H1 (cell line): ENCODE results near the gene IGFBP6. TPM values are rescaled to one million over a fixed set of nuclear protein-coding genes. Genes with fewer than 3 reads are reported as not detected.

Experiments
- CTCF ChIA-PET: fragments of 300-600 bp; sonication (Branson Sonifier 250); formaldehyde crosslinking; loops from one replicate; lab custom pipeline; 2021; ENCODE audit not compliant: partially characterized antibody; lab: Charles Lee
- POLR2A ChIA-PET: fragments of 300-600 bp; sonication (Branson Sonifier 250); formaldehyde crosslinking; loops from one replicate; lab custom pipeline; 2021; ENCODE audit warnings: inconsistent platforms; ENCODE audit not compliant: partially characterized antibody; lab: Charles Lee
- DNase-seq, 2 experiments: peaks; one replicate each; pipeline versions ENCODE4 v3.0.0 to v3.0.0-alpha.2; 2010 to 2022; ENCODE audit warnings: low spot score in 2 of 2, low read depth in 1 of 2, mixed read lengths in 1 of 2
- FAIRE-seq: peaks from 2 replicates; lab custom pipeline; 2011; peaks lifted over from hg19 to GRCh38; lab: Jason Lieb, UNC
- H2AFZ ChIP-seq: 2 replicates; pipeline ENCODE4 v1.8.1; 2012; ENCODE audit warnings: low read length, inconsistent platforms
- H2AK5ac ChIP-seq: 2 replicates; pipeline ENCODE4 v1.6.1; 2013; ENCODE audit warnings: low read depth, low read length
- H2BK120ac ChIP-seq: replicated peaks from 2 replicates; pipeline ENCODE3; 2013; ENCODE audit warnings: low read depth, low read length, inconsistent platforms
- H2BK12ac ChIP-seq: 2 replicates; pipeline ENCODE4 v1.6.1; 2013; ENCODE audit warnings: low read depth, low read length
- H2BK15ac ChIP-seq: 2 replicates; pipeline ENCODE4 v1.6.1; 2013; ENCODE audit warnings: low read length
- H2BK20ac ChIP-seq: 2 replicates; pipeline ENCODE4 v1.6.1; 2013; ENCODE audit warnings: low read length
- H2BK5ac ChIP-seq: 2 replicates; pipeline ENCODE4 v1.6.1; 2013; ENCODE audit warnings: low read depth, low read length
- H3K14ac ChIP-seq: 2 replicates; pipeline ENCODE4 v1.6.1; 2013; ENCODE audit warnings: inconsistent platforms; ENCODE audit not compliant: insufficient read length
- H3K18ac ChIP-seq: 2 replicates; pipeline ENCODE4 v1.6.1; 2013; ENCODE audit warnings: low read length; ENCODE audit errors: extremely low read depth
- H3K23ac ChIP-seq: 2 replicates; pipeline ENCODE4 v1.6.1; 2013; ENCODE audit warnings: inconsistent platforms; ENCODE audit not compliant: insufficient read length
- H3K23me2 ChIP-seq: 2 replicates; pipeline ENCODE4 v1.6.1; 2013; ENCODE audit warnings: low read depth, low read length
- H3K27ac ChIP-seq: 2 replicates; pipeline ENCODE4 v1.6.1; 2011; ENCODE audit warnings: low read depth, low read length, inconsistent platforms
- H3K27me3 ChIP-seq, 4 experiments: replicated peaks in 1 of 4; 1 replicate in 1 of 4; 2 replicates in 3 of 4; pipeline versions ENCODE4 v1.6.1 to v1.8.1; 2011 to 2013; ENCODE audit warnings: low read length in 3 of 4, mild to moderate bottlenecking in 3 of 4, inconsistent platforms in 2 of 4, mixed read lengths in 2 of 4, moderate library complexity in 1 of 4; ENCODE audit not compliant: control insufficient read depth in 3 of 4, insufficient read depth in 3 of 4; ENCODE audit errors: extremely low read depth in 1 of 4
- H3K36me3 ChIP-seq, 4 experiments: 2 replicates each; pipeline versions ENCODE4 v1.6.1 to v1.8.1; 2011 to 2013; ENCODE audit warnings: mild to moderate bottlenecking in 4 of 4, low read length in 3 of 4, moderate library complexity in 2 of 4, control low read depth in 1 of 4, inconsistent platforms in 1 of 4; ENCODE audit not compliant: insufficient read depth in 4 of 4, control insufficient read depth in 2 of 4
- H3K4ac ChIP-seq: replicated peaks from 2 replicates; pipeline ENCODE3; 2013; ENCODE audit warnings: low read length, low read depth, mixed read lengths, inconsistent platforms; ENCODE audit not compliant: insufficient read length
- H3K4me1 ChIP-seq, 4 experiments: replicated peaks in 1 of 4; 1 replicate in 1 of 4; 2 replicates in 3 of 4; pipeline versions ENCODE4 v1.6.1 to v1.8.1; 2011 to 2013; ENCODE audit warnings: low read length in 3 of 4, inconsistent platforms in 2 of 4, mixed read lengths in 1 of 4; ENCODE audit not compliant: insufficient read depth in 4 of 4, control insufficient read depth in 3 of 4
- H3K4me2 ChIP-seq, 2 experiments: 2 replicates each; pipeline versions ENCODE4 v1.6.1 to v1.8.1; 2011 to 2013; ENCODE audit warnings: low read depth in 2 of 2, low read length in 2 of 2, control low read depth in 1 of 2, inconsistent platforms in 1 of 2, mild to moderate bottlenecking in 1 of 2; ENCODE audit not compliant: insufficient read depth in 1 of 2
- H3K4me3 ChIP-seq, 4 experiments: fragments of 200-600, 300-600 bp in 1 of 4; sonication (generic), shearing (Covaris generic), sonication (Bioruptor Twin) in 1 of 4; 2 replicates each; pipeline versions ENCODE4 v1.5.1 to v1.8.1; 2011 to 2016; ENCODE audit warnings: low read length in 4 of 4, low read depth in 3 of 4, control low read depth in 2 of 4, inconsistent platforms in 2 of 4, mild to moderate bottlenecking in 2 of 4, mixed read lengths in 1 of 4, moderate library complexity in 1 of 4; ENCODE audit not compliant: insufficient read depth in 2 of 4; ENCODE audit errors: extremely low read depth in 1 of 4
- H3K56ac ChIP-seq: replicated peaks from 2 replicates; pipeline ENCODE3; 2013; ENCODE audit warnings: low read depth, mild to moderate bottlenecking, mixed read lengths, low read length, inconsistent platforms; ENCODE audit not compliant: insufficient read length
- H3K79me1 ChIP-seq: 2 replicates; pipeline ENCODE4 v1.6.1; 2013; ENCODE audit warnings: low read depth, low read length, control low read depth
- H3K79me2 ChIP-seq, 2 experiments: 2 replicates each; pipeline versions ENCODE4 v1.6.1 to v1.8.1; 2012 to 2013; ENCODE audit warnings: low read length in 2 of 2, mild to moderate bottlenecking in 2 of 2, inconsistent platforms in 1 of 2; ENCODE audit not compliant: insufficient read depth in 2 of 2, control insufficient read depth in 1 of 2
- H3K9ac ChIP-seq, 4 experiments: replicated peaks in 1 of 4; 1 replicate in 1 of 4; 2 replicates in 3 of 4; pipeline versions ENCODE4 v1.6.1 to v1.8.1; 2011 to 2013; ENCODE audit warnings: low read depth in 3 of 4, low read length in 3 of 4, control low read depth in 2 of 4, mild to moderate bottlenecking in 2 of 4, moderate library complexity in 2 of 4, inconsistent platforms in 1 of 4; ENCODE audit errors: extremely low read depth in 1 of 4
- H3K9me3 ChIP-seq, 2 experiments: 2 replicates each; pipeline versions ENCODE4 v1.6.1 to v1.8.1; 2012 to 2013; ENCODE audit warnings: mild to moderate bottlenecking in 2 of 2, moderate library complexity in 2 of 2, control low read depth in 1 of 2, inconsistent platforms in 1 of 2, low read depth in 1 of 2, low read length in 1 of 2, mixed read lengths in 1 of 2; ENCODE audit not compliant: insufficient read depth in 2 of 2
- H4K20me1 ChIP-seq, 2 experiments: replicated peaks in 1 of 2; 2 replicates each; pipeline versions ENCODE3 to v1.8.1; 2011 to 2013; ENCODE audit warnings: inconsistent platforms in 2 of 2, low read length in 2 of 2, mild to moderate bottlenecking in 1 of 2; ENCODE audit not compliant: insufficient read depth in 2 of 2, control insufficient read depth in 1 of 2
- H4K5ac ChIP-seq: 2 replicates; pipeline ENCODE4 v1.6.1; 2013; ENCODE audit warnings: low read length, low read depth, mixed read lengths, inconsistent platforms; ENCODE audit not compliant: insufficient read length
- H4K8ac ChIP-seq: 2 replicates; pipeline ENCODE4 v1.8.0; 2013; ENCODE audit warnings: mild to moderate bottlenecking, moderate library complexity, low read length, inconsistent platforms; ENCODE audit not compliant: insufficient read depth; ENCODE audit errors: extremely low read depth
- H4K91ac ChIP-seq: replicated peaks from 2 replicates; pipeline ENCODE3; 2013; ENCODE audit warnings: low read length, mixed read lengths, inconsistent platforms; ENCODE audit not compliant: insufficient read length
- ASH2L ChIP-seq: fragments of 200-600, 300-600 bp; sonication (generic); IDR thresholded peaks from one replicate; pipeline ENCODE4 v1.7.1; 2017; ENCODE audit warnings: low read length
- EGR1 ChIP-seq: IDR thresholded peaks from 2 replicates; pipeline ENCODE4 v1.6.1; 2011; ENCODE audit warnings: low read depth, low read length, borderline replicate concordance
- HDAC2 ChIP-seq, 2 experiments: fragments of 300-600 bp in 1 of 2; sonication (generic) in 1 of 2; IDR thresholded peaks; 2 replicates each; pipeline ENCODE4 v1.6.1; 2011 to 2012; ENCODE audit warnings: low read depth in 2 of 2, low read length in 2 of 2, mild to moderate bottlenecking in 2 of 2, moderate library complexity in 2 of 2, borderline replicate concordance in 1 of 2, inconsistent platforms in 1 of 2
- MAX ChIP-seq: IDR thresholded peaks from 2 replicates; pipeline ENCODE4 v1.6.1; 2012; ENCODE audit warnings: inconsistent platforms
- SAP30 ChIP-seq: fragments of 300-600 bp; sonication (generic); IDR thresholded peaks from 2 replicates; pipeline ENCODE4 v1.7.1; 2012; ENCODE audit warnings: low read length, moderate library complexity, mild to moderate bottlenecking, inconsistent platforms; ENCODE audit not compliant: insufficient read depth, insufficient replicate concordance
- SIX5 ChIP-seq: IDR thresholded peaks from 2 replicates; pipeline ENCODE4 v1.6.1; 2011; ENCODE audit warnings: mild to moderate bottlenecking, low read depth, low read length
- SUZ12 ChIP-seq: fragments of 200-600 bp; sonication (generic); IDR thresholded peaks from 2 replicates; pipeline ENCODE4 v1.6.1; 2012; ENCODE audit warnings: mild to moderate bottlenecking, inconsistent platforms, low read length, moderate library complexity, mixed read lengths
- TAF1 ChIP-seq: IDR thresholded peaks from 2 replicates; pipeline ENCODE4 v1.6.1; 2011; ENCODE audit warnings: mild to moderate bottlenecking, low read depth, low read length
- TCF12 ChIP-seq: IDR thresholded peaks from 2 replicates; pipeline ENCODE4 v1.6.1; 2011; ENCODE audit warnings: low read depth, mild to moderate bottlenecking, low read length
- USF2 ChIP-seq: IDR thresholded peaks from 2 replicates; pipeline ENCODE4 v1.6.1; 2011; ENCODE audit warnings: low read length, improper control_type of control experiment
- YY1 ChIP-seq: IDR thresholded peaks from 2 replicates; pipeline ENCODE4 v1.6.1; 2011; ENCODE audit warnings: low read depth, mild to moderate bottlenecking, low read length
- WGBS, 2 experiments: shearing (Covaris generic) in 1 of 2; methylation state at CpG; one replicate each; pipeline versions ENCODE4 v1.1.6 to v1.1.7; 2013 to 2015; ENCODE audit warnings: low lambda C conversion rate in 2 of 2, mixed read lengths in 2 of 2, inconsistent platforms in 1 of 2, low coverage in 1 of 2, missing lambda C conversion rate in 1 of 2; ENCODE audit not compliant: insufficient replicate concordance in 2 of 2, insufficient coverage in 1 of 2, insufficient read length in 1 of 2; ENCODE audit errors: extremely low coverage in 1 of 2, missing lambda C conversion rate in 1 of 2; 5-methylcytosine and 5-hydroxymethylcytosine counted together
- polyA plus RNA-seq, 7 experiments: library from polyadenylated mRNA; depleted of rRNA in 3 of 7; stranded (reverse) in 5 of 7; unstranded in 2 of 7; fragments of >200 nt in 5 of 7; fragments of 200-250 nt in 2 of 7; gene quantifications; 1 replicate in 5 of 7; 2 replicates in 1 of 7; 4 replicates in 1 of 7; pipeline versions ENCODE4 v1.2.1 to v1.2.3, GENCODE V29; 2011 to 2013; ENCODE audit warnings: missing spikeins in 2 of 7, mixed read lengths in 2 of 7
- total RNA-seq: library from RNA; stranded (reverse); fragmentation: NEBNext Ultra II Directional; extraction: Animal tissue kit (Norgen Biotek cat#: 25700); gene quantifications from 2 replicates; pipeline ENCODE4 v1.2.1, GENCODE V29; 2021

The IGFBP6 gene
- total and polyA plus RNA-seq, 2 of the 8 experiments (the other 6 are each of a cell fraction or from before 2014, with no cell fraction given) = 13.7 to 14.7 TPM

GRCh38 chr12:53096759-53097158 is 708 bp upstream of the IGFBP6 start:
- Histone ChIP-seq H3K23me2 (peaks cover 28% of the 10 kb centered on the region), H2BK120ac (no peak overlapping the region), H3K79me1 (no peaks in the 10 kb centered on the region), H4K91ac (peak overlapping the region; percentile 83), H3K4me1 (peaks cover 4 to 22% (median 5%) of the 10 kb centered on the region in 4 experiments), H3K18ac (no peak overlapping the region; the same call in 1 of the 2 replicates), H2BK20ac (peak overlapping the region; percentile 72; the same call in 1 of the 2 replicates), H3K4me2 (peak overlapping the region; percentile 95 to 99), H2AFZ (peak overlapping the region; percentile 37), H2BK5ac (peak overlapping the region; percentile 52; the same call in 1 of the 2 replicates), H3K79me2 (no peaks in the 10 kb centered on the region), H3K23ac (no peak overlapping the region), H2BK12ac (peak overlapping the region; percentile 75; the same call in 1 of the 2 replicates), H2AK5ac (no peak overlapping the region), H2BK15ac (no peak overlapping the region; the same call in 1 of the 2 replicates), H3K27me3 (peaks cover 0 to 27% (median 16%) of the 10 kb centered on the region in 4 experiments; a peak in 5 of 7 replicates), H3K27ac (no peak overlapping the region), H3K56ac (peak overlapping the region; percentile 54), H4K8ac (no peak overlapping the region), H3K9me3 (no peaks in the 10 kb centered on the region), H3K14ac (no peak overlapping the region), H3K9ac (peak overlapping the region in 2 of 4 experiments; percentile 1 to 50; a peak in 2 of 7 replicates), H3K36me3 (no peaks in the 10 kb centered on the region), H4K20me1 (no peaks in the 10 kb centered on the region), H3K4ac (no peak overlapping the region), H3K4me3 (peak overlapping the region; percentile 62 to 85 (median 77)), H4K5ac (no peak overlapping the region)
- POLR2A ChIA-PET = interaction anchor here (0.7 to 3.6 kb wide), 7 partner anchors 17 to 96 kb away, joined by 3 to 21 read pairs (median 5); partner anchors contain the start of genes EIF4B and SPRYD3
- DNase-seq (peak in 1 of 2 experiments; percentile 67), FAIRE-seq (no peak)
- WGBS, 2 experiments = 3% methylated on average over 7 of the region's 9 CpGs; no CpG with 5 or more reads in 1 of the 2 experiments
- CTCF ChIA-PET = interaction anchor here (0.6 to 19.1 kb wide), 7 partner anchors 12 to 118 kb away, joined by 3 to 531 read pairs (median 20); partner anchors contain the start of gene SPRYD3
- TF ChIP-seq ASH2L (peak; percentile 19), EGR1 (no peak), TAF1 (0 out of 2 replicates have a peak, but pooled peaks have one; percentile 10), MAX (no peak), SUZ12 (no peak), SAP30 (no peak), TCF12 (no peak), SIX5 (no peak), USF2 (no peak), HDAC2 (IDR thresholded peaks at IDR 0.05; ENCODE audit: borderline replicate concordance in 1 of 2, low read depth in 2 of 2, low read length in 2 of 2) (0 out of 4 replicates have a peak, but pooled peaks of 1 of the 2 experiments have one; percentile 6), YY1 (no peak)
